RWPE2 (cell line): Measurements from ENCODE around the gene FAM204A.

Experiments
- ATAC-seq: fragments of 200-7000 bp; cut with Tn5 transposase; 3 replicates; pipeline ENCODE4 v1.9.1; 2021; ENCODE audit warnings: low read depth
- DNase-seq: peaks from one replicate; pipeline ENCODE4 v3.0.0-alpha.2; 2020; ENCODE audit warnings: low spot score
- H3K27ac ChIP-seq: fragments of 450-650 bp; 2 replicates; pipeline ENCODE4 v1.5.1; 2017; ENCODE audit warnings: mild to moderate bottlenecking; ENCODE audit not compliant: poor library complexity, severe bottlenecking
- H3K27me3 ChIP-seq: fragments of 250-450 bp; sonication (Bioruptor Pico); 2 replicates; pipeline ENCODE4 v1.5.1; 2021; ENCODE audit warnings: mild to moderate bottlenecking, moderate library complexity; ENCODE audit not compliant: insufficient read depth, poor library complexity, severe bottlenecking
- H3K36me3 ChIP-seq: fragments of 250-450 bp; sonication (Bioruptor Pico); 2 replicates; pipeline ENCODE4 v1.5.1; 2020; ENCODE audit warnings: low read depth, mild to moderate bottlenecking, moderate library complexity
- H3K4me1 ChIP-seq: fragments of 250-450 bp; sonication (Bioruptor Pico); 2 replicates; pipeline ENCODE4 v1.5.1; 2021; ENCODE audit warnings: mild to moderate bottlenecking, moderate library complexity; ENCODE audit not compliant: insufficient read depth, poor library complexity, severe bottlenecking
- H3K4me3 ChIP-seq: fragments of 250-450 bp; sonication (Bioruptor Pico); 2 replicates; pipeline ENCODE4 v1.5.1; 2021; ENCODE audit warnings: mild to moderate bottlenecking, moderate library complexity; ENCODE audit not compliant: severe bottlenecking
- H3K9me3 ChIP-seq: fragments of 250-450 bp; sonication (Bioruptor Pico); 2 replicates; pipeline ENCODE4 v1.5.1; 2021; ENCODE audit warnings: mild to moderate bottlenecking, moderate library complexity; ENCODE audit not compliant: severe bottlenecking
- CTCF ChIP-seq: fragments of 450-650 bp; IDR thresholded peaks from one replicate; pipeline ENCODE4 v1.5.1; 2017; ENCODE audit warnings: mild to moderate bottlenecking, moderate library complexity; ENCODE audit not compliant: poor library complexity, severe bottlenecking

FAM204A gene

GRCh38 chr10:118357841-118358240 lies 15.7 kb upstream of the FAM204A start:
- Histone ChIP-seq H3K9me3 (no peaks in the 10 kb centered on the region), H3K4me3 (no peak overlapping the region), H3K27me3 (peaks cover 7% of the 10 kb centered on the region), H3K4me1 (no peaks in the 10 kb centered on the region), H3K36me3 (no peaks in the 10 kb centered on the region), H3K27ac (no peak overlapping the region)
- DNase-seq (no peak), ATAC-seq (no peak)
- no peak for TF ChIP-seq CTCF

DNA sequence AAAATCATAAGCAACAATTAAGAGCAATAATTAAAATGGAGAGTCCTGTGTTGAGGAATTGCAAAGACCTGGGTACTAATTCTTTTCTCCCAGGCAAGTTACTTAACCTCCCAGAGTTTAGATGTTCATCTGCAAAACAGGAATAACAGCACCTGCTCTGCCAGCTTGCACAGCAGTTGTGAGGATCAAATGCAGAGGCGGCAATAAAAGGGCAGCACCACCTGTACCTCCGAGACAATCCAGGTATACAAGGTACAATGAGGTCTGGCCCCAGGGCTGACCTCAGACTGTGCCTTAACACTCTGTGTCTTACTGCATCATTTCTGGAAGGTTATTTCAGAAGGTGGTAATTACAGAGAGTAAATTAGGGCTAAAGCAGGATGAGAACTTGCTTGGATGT lies 14.5 kb upstream of the FAM204A start:
- H3K4me1 ChIP-seq: no peaks in the 10 kb centered on the region
- no peak overlapping the region for H3K4me3 ChIP-seq
- peaks cover 8% of the 10 kb centered on the region for H3K27me3 ChIP-seq
- no peaks in the 10 kb centered on the region for H3K36me3 ChIP-seq
- ATAC-seq (no peak), DNase-seq (no peak)
- no peaks in the 10 kb centered on the region for H3K9me3 ChIP-seq
- TF ChIP-seq CTCF: no peak
- H3K27ac ChIP-seq: no peak overlapping the region

DNA sequence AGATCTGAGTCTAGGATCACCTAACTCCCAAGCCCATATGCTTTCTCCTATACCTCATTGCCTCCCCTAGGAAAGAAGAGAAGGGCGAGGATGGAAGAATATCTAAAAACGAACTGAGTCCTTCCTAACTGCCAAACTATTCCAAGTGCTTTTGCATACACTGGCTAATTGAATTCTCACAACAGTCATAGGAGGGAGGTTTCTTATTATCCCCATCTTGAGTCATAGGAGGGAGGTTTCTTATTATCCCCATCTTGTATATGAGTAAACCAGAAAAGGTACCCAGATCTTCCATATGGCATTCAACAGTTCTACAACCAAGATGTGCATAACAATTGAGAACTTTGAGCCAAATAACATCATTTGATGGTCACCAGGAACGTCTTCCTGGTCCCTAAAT lies 13.1 kb upstream of the FAM204A start:
- Histone ChIP-seq H3K27ac (no peak overlapping the region), H3K4me1 (no peaks in the 10 kb centered on the region), H3K9me3 (no peaks in the 10 kb centered on the region), H3K36me3 (no peaks in the 10 kb centered on the region), H3K27me3 (peaks cover 8% of the 10 kb centered on the region), H3K4me3 (no peak overlapping the region)
- ATAC-seq (no peak), DNase-seq (no peak)
- TF ChIP-seq CTCF: no peak

DNA sequence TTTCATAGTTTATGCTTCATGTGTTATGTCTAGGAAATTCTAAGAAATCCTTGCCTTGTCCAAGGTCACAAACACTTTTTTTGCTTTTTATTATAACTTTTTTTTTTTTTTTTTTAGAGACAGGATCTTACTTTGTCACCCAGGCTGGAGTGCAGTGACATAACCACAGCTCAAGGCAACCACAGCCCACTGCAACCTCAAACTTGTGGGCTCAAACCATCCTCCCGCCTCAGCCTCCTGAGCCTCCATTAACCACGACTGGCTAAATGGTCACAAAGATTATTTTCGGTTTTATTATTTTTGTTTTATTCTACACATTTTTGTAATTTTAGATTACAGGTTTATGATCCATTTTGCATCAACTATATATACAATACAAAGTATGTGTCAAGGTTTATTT lies 7.1 kb upstream of the FAM204A start:
- no peak overlapping the region for H3K4me3 ChIP-seq
- no peaks in the 10 kb centered on the region for H3K4me1 ChIP-seq
- ATAC-seq (no peak), DNase-seq (no peak)
- H3K27ac ChIP-seq: no peak overlapping the region
- TF ChIP-seq CTCF: no peak
- no peaks in the 10 kb centered on the region for H3K36me3 ChIP-seq
- H3K27me3 ChIP-seq: peaks cover 4% of the 10 kb centered on the region
- H3K9me3 ChIP-seq: no peaks in the 10 kb centered on the region

DNA sequence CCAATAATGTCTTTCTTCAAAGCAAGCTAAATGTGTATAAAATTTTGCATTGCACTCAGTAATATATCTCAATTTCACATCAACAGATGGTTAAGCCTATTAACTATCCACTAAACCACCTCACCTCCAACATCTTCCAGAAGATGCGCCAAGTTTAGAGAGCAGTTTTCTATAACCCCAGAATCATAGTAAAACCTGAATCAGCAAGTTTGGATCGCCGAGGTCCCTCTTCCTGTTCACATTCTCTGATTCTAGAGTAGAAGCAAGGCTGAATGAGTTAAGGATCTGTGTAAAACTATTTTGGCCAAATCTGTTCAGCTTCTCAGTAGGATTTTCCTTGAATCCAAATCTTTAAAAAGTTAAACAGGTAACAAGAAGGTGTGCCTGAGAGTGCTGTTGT lies 1.4 kb upstream of the FAM204A start:
- no peak overlapping the region for H3K4me3 ChIP-seq
- peaks cover 16% of the 10 kb centered on the region for H3K4me1 ChIP-seq

More for the DNA sequence above, 1.4 kb upstream of the FAM204A start:
- Histone ChIP-seq H3K27ac (peak overlapping the region; percentile 44), H3K36me3 (peaks cover 14% of the 10 kb centered on the region), H3K9me3 (no peaks in the 10 kb centered on the region), H3K27me3 (no peaks in the 10 kb centered on the region)
- no peak for TF ChIP-seq CTCF
- DNase-seq (no peak), ATAC-seq (no peak)
